ENCODE measurements around the gene PMIS2.

GRCh38 chr19:35561436-35561835, 24.5 kb upstream of the PMIS2 start:
- TF ChIP-seq EP300 (IDR thresholded peaks at IDR 0.05) (no peak), CTCF (IDR thresholded peaks at IDR 0.05) (no peak)
